ENCODE results near the gene EPS8.
"Not testable (repeated sequence)": the region's sequence is repeated elsewhere in the genome, so short reads cannot be mapped to it uniquely, and the experiment has no call there.

The EPS8 gene

DNA sequence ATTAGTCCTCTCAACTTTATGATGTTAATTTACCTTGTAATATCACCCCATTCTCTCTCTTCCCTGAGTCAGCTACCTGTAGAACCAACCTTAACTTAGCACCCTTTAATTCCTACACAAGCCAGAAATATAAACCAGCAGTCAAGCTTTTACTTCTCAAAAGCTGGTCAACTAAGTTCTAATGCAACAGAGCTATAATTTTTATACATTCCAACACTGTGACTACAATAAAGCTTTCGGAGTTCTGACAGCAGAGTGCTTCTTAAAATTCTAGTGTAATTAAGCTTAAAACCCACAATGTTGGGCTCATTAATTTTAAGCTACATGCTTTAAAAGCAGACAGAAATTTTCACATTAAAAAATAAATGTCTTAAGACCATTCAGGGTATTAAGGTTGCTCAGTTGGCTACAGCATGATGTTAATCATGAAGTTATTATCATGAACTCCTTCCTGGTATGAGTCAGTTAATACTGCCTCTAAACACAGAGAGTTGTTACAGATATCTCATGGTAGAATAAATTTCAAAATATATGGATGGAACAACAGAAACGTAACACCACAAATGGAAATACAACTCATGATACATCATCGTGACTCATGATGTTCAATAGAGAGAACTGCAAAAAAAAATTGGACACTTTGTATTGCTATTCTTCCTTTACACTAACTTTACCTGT lies 126.7 kb downstream of the EPS8 start:
- in situ Hi-C loops (cut with MboI; ENCODE audit: low sequenced_read_pairs): no loop called here

DNA sequence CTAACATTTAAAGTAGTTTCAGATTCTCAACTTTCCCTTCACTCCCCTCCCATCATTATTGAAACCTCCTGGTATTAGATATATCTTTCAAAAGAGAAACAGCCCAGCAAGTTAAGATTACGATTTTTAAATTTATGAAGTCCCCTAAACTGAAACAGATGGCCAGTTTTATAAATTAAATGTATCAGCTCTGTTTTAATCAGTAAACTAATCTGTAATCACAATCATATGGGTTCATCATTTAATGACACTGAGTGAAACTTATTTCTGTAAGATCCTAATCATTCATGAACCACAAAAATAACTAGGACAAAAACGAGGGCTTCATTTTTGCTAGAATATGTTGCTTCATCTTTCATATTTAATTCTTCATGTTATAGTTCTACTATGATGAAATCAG lies 137.8 kb downstream of the EPS8 start:
- in situ Hi-C loops (cut with MboI; ENCODE audit: low sequenced_read_pairs): no loop called here

DNA sequence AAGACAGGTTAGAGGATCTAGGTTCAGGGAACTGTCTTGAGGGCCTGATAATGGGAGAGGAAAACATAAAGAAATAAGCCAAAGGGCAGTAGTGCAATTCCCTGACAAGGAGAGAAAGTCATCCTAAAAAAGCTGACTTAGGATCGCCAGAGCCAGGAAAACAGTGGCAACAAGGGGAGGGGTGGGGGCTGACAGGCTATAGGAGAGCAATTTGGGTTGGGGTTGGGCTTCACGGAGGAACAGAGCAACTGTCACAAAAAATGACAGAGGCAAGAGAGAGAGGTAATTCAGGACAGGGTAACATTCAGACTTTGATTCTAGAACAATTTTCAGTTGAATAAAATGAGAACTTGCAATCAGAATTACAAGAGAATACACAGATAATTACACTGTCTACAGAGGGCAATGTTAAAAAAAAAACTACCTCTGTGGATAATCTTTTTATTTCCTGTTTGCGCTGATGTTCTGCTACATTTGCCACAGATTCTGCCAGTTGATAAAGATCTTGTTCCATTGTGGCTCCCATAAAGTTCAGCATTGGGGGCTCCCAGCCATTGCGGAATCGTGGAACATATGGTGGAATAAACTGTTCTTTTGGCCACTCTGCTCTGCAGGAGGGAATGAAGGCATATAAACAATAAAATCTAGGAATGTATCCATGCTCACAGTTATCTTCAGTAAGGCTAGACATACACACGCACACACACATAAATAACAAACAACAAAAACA lies 138.6 kb downstream of the EPS8 start:
- in situ Hi-C loops (cut with MboI; ENCODE audit: low sequenced_read_pairs): no loop called here

DNA sequence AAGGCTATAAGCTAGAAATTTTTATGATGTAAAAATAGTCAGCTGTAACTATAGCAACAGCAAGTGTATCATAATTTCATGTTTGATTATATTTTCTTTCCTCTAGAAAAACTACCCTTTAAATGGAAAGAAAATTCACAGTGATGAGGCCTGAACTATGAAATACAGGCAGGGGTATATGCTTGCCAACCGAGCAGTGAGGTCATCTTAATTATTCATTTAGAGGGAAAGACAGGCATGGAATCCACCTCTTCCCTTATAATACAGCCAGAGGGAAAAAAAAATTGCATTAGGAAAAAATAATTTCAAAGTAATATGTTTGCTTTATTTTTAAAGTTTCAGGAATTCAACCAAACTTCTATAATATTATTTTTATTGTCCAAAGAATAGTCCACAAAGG lies 139.8 kb downstream of the EPS8 start:
- in situ Hi-C loops (cut with MboI; ENCODE audit: low sequenced_read_pairs): no loop called here

DNA sequence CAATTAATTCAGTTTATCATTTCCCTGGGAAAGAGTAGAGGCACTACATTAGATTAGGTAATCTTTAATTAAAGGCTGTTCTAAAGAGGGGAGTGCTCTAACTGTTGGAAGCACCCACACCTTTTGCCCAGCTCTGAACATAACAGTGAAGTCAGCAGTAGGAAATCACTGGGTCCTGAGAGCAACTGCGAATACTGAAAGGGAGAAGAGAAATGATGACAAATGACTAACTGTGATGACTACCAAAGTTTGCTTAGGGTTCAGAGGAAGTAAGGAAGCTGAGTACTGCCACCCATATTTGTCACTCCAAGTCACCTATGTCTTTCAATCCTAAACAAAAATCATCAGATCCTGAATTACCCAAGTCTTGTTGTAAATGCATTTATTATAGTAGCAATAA lies 140.6 kb downstream of the EPS8 start:
- in situ Hi-C loops (cut with MboI; ENCODE audit: low sequenced_read_pairs): no loop called here

GRCh38 chr12:15646581-15646980 lies 142.6 kb downstream of the EPS8 start:
- in situ Hi-C loops (cut with MboI; ENCODE audit: low sequenced_read_pairs): no loop called here

GRCh38 chr12:15644700-15645099 lies 144.5 kb downstream of the EPS8 start:
- in situ Hi-C loops (cut with MboI; ENCODE audit: low sequenced_read_pairs): no loop called here

DNA sequence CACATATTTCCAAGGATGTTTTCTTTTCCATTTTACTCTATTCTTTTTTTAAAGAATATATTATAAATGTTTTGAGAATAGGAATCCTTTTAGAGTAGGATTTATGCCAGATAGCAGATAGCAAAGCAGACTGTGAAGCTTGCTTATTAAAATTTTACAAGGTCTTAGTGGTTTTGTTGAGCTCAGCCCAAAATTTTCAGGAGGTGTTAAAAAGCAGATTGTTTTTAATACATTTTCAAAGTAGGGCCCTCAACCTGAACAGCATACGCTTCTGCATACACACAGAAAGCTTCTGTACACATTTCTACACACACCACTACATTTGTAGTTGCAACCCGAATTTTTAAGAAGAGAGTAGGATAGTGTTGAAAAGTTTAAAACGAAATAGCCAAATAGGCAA lies 151.0 kb downstream of the EPS8 start:
- in situ Hi-C loops (cut with MboI; ENCODE audit: low sequenced_read_pairs): no loop called here

DNA sequence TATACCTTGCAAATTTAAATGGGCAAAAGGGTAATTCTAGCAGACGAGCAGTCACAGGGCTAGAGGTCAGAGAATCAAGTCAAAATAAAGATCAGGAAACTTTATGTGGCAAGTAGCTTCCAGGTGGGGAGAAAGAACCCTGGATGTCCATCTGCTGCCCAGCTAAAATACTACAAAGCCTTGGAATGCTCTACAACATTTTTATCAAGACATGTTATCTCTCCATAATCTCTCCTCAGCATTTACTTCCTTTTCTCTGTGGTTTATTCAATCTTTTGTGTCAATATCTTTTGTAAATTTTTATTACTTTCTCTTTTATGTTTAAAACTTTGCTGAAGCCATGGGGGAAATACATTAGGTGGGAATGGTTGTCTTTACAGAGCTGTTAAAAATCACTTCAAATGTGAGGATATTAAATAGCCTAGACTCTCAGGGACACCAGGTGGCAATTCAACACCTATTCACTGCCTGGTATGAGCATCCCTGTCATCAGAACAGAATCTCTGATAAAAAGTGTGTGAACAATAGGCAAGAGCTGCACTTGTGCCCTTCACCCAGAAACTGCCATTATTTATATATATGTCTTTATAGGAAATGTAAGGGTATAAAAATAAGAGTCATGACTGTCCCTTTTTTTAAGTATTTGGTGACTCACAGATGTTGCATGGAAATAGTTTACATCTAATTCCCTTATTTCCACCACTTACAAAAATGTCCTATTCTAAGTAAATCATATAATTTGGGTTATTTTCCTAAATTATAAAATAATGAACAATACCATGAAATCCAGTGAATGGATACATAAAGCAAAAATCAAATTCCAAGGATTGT lies 152.9 kb downstream of the EPS8 start:
- in situ Hi-C loops (cut with MboI; ENCODE audit: low sequenced_read_pairs): no loop called here

DNA sequence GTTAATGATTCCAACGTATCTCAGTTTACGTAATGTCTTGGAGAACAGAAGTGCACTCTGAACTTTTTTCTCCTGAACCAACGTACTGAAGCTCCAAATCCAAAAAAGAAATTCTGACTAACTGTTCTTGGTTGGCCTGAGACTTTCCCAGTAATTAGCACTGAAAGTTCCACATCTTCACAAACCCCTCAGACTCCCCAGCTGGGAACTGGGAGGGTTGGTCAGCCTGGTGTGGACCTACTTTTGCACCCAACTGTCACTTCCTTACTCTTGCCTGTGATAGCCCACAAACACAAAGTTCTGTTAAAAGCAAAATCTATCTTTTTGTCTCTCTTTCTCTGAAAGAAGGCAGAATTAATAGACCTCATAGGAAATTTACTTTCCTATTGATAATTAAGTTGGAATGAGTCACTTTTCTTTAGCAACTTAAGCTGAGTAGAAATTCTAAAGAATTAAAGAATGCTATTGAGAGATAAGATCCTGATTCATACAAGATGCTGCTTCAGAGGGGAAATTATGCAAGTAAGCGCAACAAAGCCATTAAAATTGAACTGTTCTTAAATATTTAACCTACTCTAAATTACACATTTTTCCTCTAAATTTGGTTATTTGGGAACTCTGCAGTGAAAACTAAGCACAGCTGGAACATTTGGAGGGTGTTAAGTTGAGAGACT lies 155.0 kb downstream of the EPS8 start:
- in situ Hi-C loops (cut with MboI; ENCODE audit: low sequenced_read_pairs): no loop called here

- in situ Hi-C loops (cut with MboI; ENCODE audit: low sequenced_read_pairs): no loop called here
These were observed 156.0 kb downstream of the EPS8 start for GRCh38 chr12:15633201-15633600.

GRCh38 chr12:15632708-15633107 lies 156.5 kb downstream of the EPS8 start:
- in situ Hi-C loops (cut with MboI; ENCODE audit: low sequenced_read_pairs): no loop called here

DNA sequence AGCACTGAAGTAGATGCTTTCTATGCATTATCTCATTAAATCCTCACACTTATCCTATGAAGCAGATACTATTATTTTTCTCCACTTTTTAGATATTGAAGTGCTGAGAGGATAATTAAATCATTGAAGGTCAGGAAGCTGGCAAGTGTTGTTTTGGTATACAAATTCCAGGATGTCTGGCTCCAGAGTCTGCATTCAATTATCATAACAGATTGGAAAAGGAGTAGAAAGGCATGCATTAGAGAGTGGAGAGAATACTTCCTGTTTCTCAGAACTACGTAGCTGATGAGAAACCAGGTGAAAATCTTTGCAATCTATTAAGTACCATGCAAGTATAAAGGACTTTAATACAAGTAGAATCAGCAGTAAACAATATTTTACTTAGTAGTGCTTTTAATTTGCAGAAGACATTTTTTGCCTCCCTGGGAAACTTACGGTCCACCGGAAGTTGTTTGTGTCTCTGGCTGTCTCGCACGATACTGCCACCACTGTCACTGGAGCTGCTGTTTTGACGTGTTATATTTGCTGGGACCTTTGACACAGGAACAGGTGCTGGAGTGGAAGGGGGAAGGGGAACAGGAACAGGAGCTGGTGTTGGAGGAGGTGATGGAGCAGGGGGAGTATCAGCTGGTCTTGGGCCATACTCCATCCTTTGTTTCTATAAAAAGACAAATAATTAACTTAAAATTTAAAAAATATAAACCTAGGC lies 158.0 kb downstream of the EPS8 start:
- in situ Hi-C loops (cut with MboI; ENCODE audit: low sequenced_read_pairs): no loop called here

GRCh38 chr12:15629761-15630160 lies 159.4 kb downstream of the EPS8 start:
- in situ Hi-C loops (cut with MboI; ENCODE audit: low sequenced_read_pairs): no loop called here

GRCh38 chr12:15629108-15629507 lies 160.1 kb downstream of the EPS8 start:
- in situ Hi-C loops (cut with MboI; ENCODE audit: low sequenced_read_pairs): no loop called here

DNA sequence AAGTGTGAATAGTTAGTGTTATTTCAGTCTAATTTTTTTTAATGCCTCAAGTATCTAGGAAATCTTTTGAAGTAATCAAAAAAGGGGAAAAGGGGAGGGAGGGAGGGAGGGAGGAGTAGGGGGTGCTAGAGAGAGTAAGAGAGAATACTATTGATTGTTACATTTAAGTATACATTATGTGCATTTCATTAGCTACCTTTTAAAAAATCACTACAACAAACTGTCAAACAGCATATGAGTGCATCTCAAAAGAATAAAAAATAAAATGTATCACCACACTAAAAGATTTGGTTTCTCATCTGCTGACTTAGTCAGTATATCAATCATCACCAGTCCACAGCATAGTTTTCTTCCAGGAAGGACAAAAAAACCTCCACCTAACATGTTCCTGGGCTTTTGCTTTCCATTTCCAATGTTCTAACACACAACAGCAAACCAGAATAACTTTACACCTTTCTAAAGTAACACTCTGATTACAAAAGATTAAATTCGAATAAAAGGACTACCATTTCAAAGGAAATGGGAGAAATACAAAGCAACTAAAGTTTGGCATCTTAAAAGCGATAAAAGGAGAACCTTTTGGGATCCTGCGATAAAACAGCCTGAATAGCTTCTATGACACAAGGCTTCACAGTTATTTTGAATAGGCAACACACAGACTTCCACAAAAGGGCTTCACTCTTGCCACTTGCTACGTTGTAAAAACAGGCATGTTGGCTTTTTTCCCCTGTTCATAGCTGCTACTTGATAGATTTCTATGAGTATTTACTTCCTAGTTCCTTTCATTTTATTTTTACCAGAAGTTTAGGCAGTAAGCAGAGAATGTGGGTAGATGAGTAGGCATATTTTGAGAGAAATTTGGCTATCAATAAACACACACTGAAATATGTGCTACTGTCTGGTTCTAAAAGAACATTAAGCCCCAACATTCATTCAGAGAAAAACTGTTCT lies 160.9 kb downstream of the EPS8 start:
- in situ Hi-C loops (cut with MboI; ENCODE audit: low sequenced_read_pairs): no loop called here

- in situ Hi-C loops (cut with MboI; ENCODE audit: low sequenced_read_pairs): no loop called here
These were observed 164.1 kb downstream of the EPS8 start for GRCh38 chr12:15625075-15625474.

- in situ Hi-C loops (cut with MboI; ENCODE audit: low sequenced_read_pairs): no loop called here
These were observed 168.2 kb downstream of the EPS8 start for GRCh38 chr12:15620741-15621539.

DNA sequence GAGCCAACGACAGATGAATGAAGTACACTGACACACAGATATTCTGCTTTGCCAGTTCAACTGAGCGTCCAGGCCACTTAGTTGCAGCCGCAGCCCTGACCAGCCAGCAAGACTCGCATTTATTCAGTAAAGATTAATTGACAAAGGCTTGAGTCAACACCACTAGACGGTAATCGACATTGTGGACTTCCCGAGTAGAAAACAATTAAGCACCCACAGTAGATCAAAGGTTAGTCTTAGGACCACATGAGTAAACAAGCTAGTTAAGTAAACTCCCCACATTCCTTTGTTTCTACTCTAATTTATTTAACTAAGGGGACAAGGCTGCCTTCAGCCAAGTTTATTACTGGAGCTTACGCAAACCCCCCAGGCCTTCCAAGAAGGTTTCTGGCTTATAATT lies 172.7 kb downstream of the EPS8 start:
- in situ Hi-C loops (cut with MboI; ENCODE audit: low sequenced_read_pairs): not testable (repeated sequence)

Data from HL-60/S4 (cell line).